ENCODE measurements around the gene MMP7. TPM values are rescaled to one million over a fixed set of nuclear protein-coding genes. Genes with fewer than 3 reads are reported as not detected.

MMP7 gene
- total RNA-seq, 2 experiments from 2014 or later: not detected

GRCh38 chr11:102472127-102472526, 58.4 kb downstream of the MMP7 start:
- no peaks in the 10 kb centered on the region for H3K27me3 Mint-ChIP-seq
- ChIA-PET CTCF (interaction anchor here (0.6 to 1.5 kb wide), 2 partner anchors 49 to 118 kb away, joined by 4 to 5 read pairs; no protein-coding TSS in a partner anchor), POLR2A (interaction anchor here (1.2 kb wide), 1 partner anchor 20 kb away, joined by 6 read pairs; no protein-coding TSS in a partner anchor)
- H3K27ac ChIP-seq (ENCODE audit: low read depth in 1 of 2, low read length in 2 of 2): no peak overlapping the region
- no peaks in the 10 kb centered on the region for H3K36me3 ChIP-seq (ENCODE audit: insufficient read depth, low read length)
- H3K27ac Mint-ChIP-seq: no peak overlapping the region
- TF ChIP-seq CTCF (IDR thresholded peaks at IDR 0.05): no peak
- no peaks in the 10 kb centered on the region for H3K9me3 ChIP-seq (ENCODE audit: control insufficient read depth in 1 of 2, insufficient read depth in 1 of 2, low read length in 2 of 2)
- no peaks in the 10 kb centered on the region for H3K27me3 ChIP-seq (ENCODE audit: control insufficient read depth in 1 of 2, insufficient read depth in 2 of 2, low read length in 2 of 2)
- H3K4me1 ChIP-seq (ENCODE audit: insufficient read depth, low read length): peaks cover 68% of the 10 kb centered on the region
- no peak overlapping the region for H3K4me3 ChIP-seq (ENCODE audit: low read length)
- DNase-seq (no peak), ATAC-seq (ENCODE audit: poor library complexity) (no peak)
- peaks cover 88% of the 10 kb centered on the region for H3K4me1 Mint-ChIP-seq (ENCODE audit: low read depth)
- H3K9me3 Mint-ChIP-seq: no peaks in the 10 kb centered on the region
- intact Hi-C loops (cut with DNase I, micrococcal nuclease): no loop called here
- no peaks in the 10 kb centered on the region for H3K36me3 Mint-ChIP-seq (ENCODE audit: low read depth)
- no peak overlapping the region for H3K4me3 Mint-ChIP-seq

- intact Hi-C loops (cut with DNase I, micrococcal nuclease): loop anchor here (1.0 to 2.0 kb wide), 2 partner anchors 18 to 19 kb away; partner anchors contain the start of gene TMEM123 (in 1 of the 2)
- Histone ChIP-seq H3K36me3 (ENCODE audit: insufficient read depth, low read length) (no peaks in the 10 kb centered on the region), H3K27ac (ENCODE audit: low read depth in 1 of 2, low read length in 2 of 2) (no peak overlapping the region), H3K4me3 (ENCODE audit: low read length) (no peak overlapping the region), H3K9me3 (ENCODE audit: control insufficient read depth in 1 of 2, insufficient read depth in 1 of 2, low read length in 2 of 2) (no peaks in the 10 kb centered on the region), H3K27me3 (ENCODE audit: control insufficient read depth in 1 of 2, insufficient read depth in 2 of 2, low read length in 2 of 2) (no peaks in the 10 kb centered on the region), H3K4me1 (ENCODE audit: insufficient read depth, low read length) (peaks cover 68% of the 10 kb centered on the region)
- Mint-ChIP-seq H3K27me3 (no peaks in the 10 kb centered on the region), H3K36me3 (ENCODE audit: low read depth) (no peaks in the 10 kb centered on the region), H3K9me3 (no peaks in the 10 kb centered on the region), H3K27ac (no peak overlapping the region), H3K4me1 (ENCODE audit: low read depth) (peaks cover 88% of the 10 kb centered on the region), H3K4me3 (peak overlapping the region; percentile 27)
- ATAC-seq (ENCODE audit: poor library complexity) (no peak), DNase-seq (no peak)
- no peak for TF ChIP-seq CTCF (IDR thresholded peaks at IDR 0.05)
- POLR2A ChIA-PET: interaction anchor here (1.2 to 1.3 kb wide), 2 partner anchors 9 to 20 kb away, joined by 3 to 6 read pairs; no protein-coding TSS in a partner anchor
- CTCF ChIA-PET: interaction anchor here (0.6 to 1.5 kb wide), 3 partner anchors 14 to 118 kb away, joined by 4 to 5 read pairs (median 5); no protein-coding TSS in a partner anchor
Measured at GRCh38 chr11:102471474-102471873, 59.1 kb downstream of the MMP7 start.

Other genes with a start within 250 kb of the MMP7 start
- gene BIRC3, start 213.3 kb downstream of the MMP7 start, total RNA-seq: 100 to 1,000 TPM; 115 to 124 TPM
- gene BIRC2, start 183.5 kb downstream of the MMP7 start, total RNA-seq: 100 to 1,000 TPM; 107 to 109 TPM
- gene TMEM123, start 78.0 kb downstream of the MMP7 start, total RNA-seq: 100 to 1,000 TPM; 288 to 307 TPM
- not detected for gene MMP20, start 94.6 kb upstream of the MMP7 start, total RNA-seq
- not detected for gene MMP27, start 175.0 kb upstream of the MMP7 start, total RNA-seq
- gene MMP8, start 194.2 kb upstream of the MMP7 start, total RNA-seq: not detected
- gene MMP10, start 249.9 kb upstream of the MMP7 start, total RNA-seq: not detected

All from CD4-positive, alpha-beta T cell (primary cell).